Adrenal gland (tissue), 12 donors: ENCODE measurements around the gene PHACTR3. TPM values are rescaled to one million over a fixed set of nuclear protein-coding genes. Genes with fewer than 3 reads are reported as not detected.
A peak's percentile ranks its signal among the peaks of the same experiment; 100 is the strongest.

ENCODE experiments used
- DNase-seq, 7 donors: peaks; one replicate each; pipeline ENCODE4 v3.0.0-alpha.2; 2019 to 2020
- H3K27ac ChIP-seq, 5 donors: fragments of 200-600 bp; sonication (generic) in 4 of 5; 1 replicate in 3 of 5; 2 replicates in 2 of 5; pipeline versions ENCODE4 v1.5.1 to v1.8.0; 2016 to 2020; ENCODE audit warnings: mild to moderate bottlenecking in 1 of 5
- H3K27me3 ChIP-seq: fragments of 200-600 bp; 2 replicates; pipeline ENCODE4 v1.8.0; 2021
- H3K36me3 ChIP-seq, 2 donors: fragments of 200-600 bp; replicated peaks in 1 of 2; 1 replicate in 1 of 2; 2 replicates in 1 of 2; pipeline versions ENCODE4 v1.5.1 to v1.8.0; 2018 to 2022
- H3K4me1 ChIP-seq, 2 donors: fragments of 200-600 bp; replicated peaks in 1 of 2; 1 replicate in 1 of 2; 2 replicates in 1 of 2; pipeline versions ENCODE4 v1.5.1 to v1.8.0; 2018 to 2021
- H3K4me3 ChIP-seq, 4 donors: fragments of 200-600 bp; sonication (generic) in 3 of 4; one replicate each; pipeline ENCODE4 v1.5.1; 2016 to 2018
- H3K9me3 ChIP-seq, 3 donors: fragments of 200-600 bp; sonication (generic) in 1 of 3; replicated peaks in 1 of 3; 1 replicate in 2 of 3; 2 replicates in 1 of 3; pipeline versions ENCODE4 v1.5.1 to v1.8.0; 2016 to 2021
- CTCF ChIP-seq, 6 experiments: fragments of 450-650 bp in 4 of 6; fragments of 200-600 bp in 2 of 6; sonication (generic) in 1 of 6; IDR thresholded peaks; 1 replicate in 5 of 6; 2 replicates in 1 of 6; pipeline versions ENCODE4 v1.5.1 to v1.8.0; 2016 to 2021; ENCODE audit warnings: antibody characterized with exemption in 6 of 6, mild to moderate bottlenecking in 2 of 6, moderate library complexity in 1 of 6
- POLR2A ChIP-seq, 2 donors: fragments of 450-650 bp; IDR thresholded peaks; one replicate each; pipeline ENCODE4 v1.6.1; 2017; ENCODE audit warnings: antibody characterized with exemption in 2 of 2, mild to moderate bottlenecking in 2 of 2, moderate library complexity in 1 of 2
- WGBS, 4 donors: extraction: QIAGEN DNeasy Blood & Tissue Kit in 2 of 4; methylation state at CpG; one replicate each; pipeline versions ENCODE4 v1.1.5 to v1.1.7; 2013 to 2017; 5-methylcytosine and 5-hydroxymethylcytosine counted together
- intact Hi-C, 2 donors: fragments of 100-400 bp; cut with DNase I; formaldehyde crosslinking; loops; one replicate each; pipeline versions ENCODE4 v1.14.1 to v1.15.0; 2022 to 2023
- polyA plus RNA-seq, 3 donors: library from polyadenylated mRNA; stranded (reverse); fragments of 200-250 nt in 2 of 3; fragments of 350-450 nt in 1 of 3; fragmentation: Illumina TruSeq in 1 of 3; extraction: RNeasy Lipid Tissue Mini Kit (QIAGEN cat#74804) in 1 of 3; gene quantifications; one replicate each; pipeline ENCODE4 v1.2.3, GENCODE V29; 2013 to 2014
- total RNA-seq, 9 donors: library from RNA; depleted of rRNA in 4 of 9; stranded (reverse); fragments of >200 nt in 4 of 9; fragments of 120-200 nt in 1 of 9; fragmentation: NEBNext Ultra II Directional in 1 of 9; extraction: Animal tissue kit (Norgen Biotek cat#: 25700) in 1 of 9; gene quantifications; one replicate each; pipeline versions ENCODE4 v1.1.0 to v1.2.4, GENCODE V29; 2013 to 2023
- donor health status: healthy with polysubstance abuse.
- donor health status: Bipolar disorder and iron deficiency.
- donor health status: DM: yes; HTN: yes; CAD: no.
- donor health status: DM: no; HTN: no; CAD: no.
- donor health status: DM: no; HTN: no; CAD: no.
- donor health status: DM: yes; HTN: yes; CAD: no.

PHACTR3 gene
- total and polyA plus RNA-seq, 12 donors: 0.17 to 4.5 (median 0.81) TPM

GRCh38 chr20:59632541-59633113 is 28.3 kb downstream of the PHACTR3 start:
- H3K27ac ChIP-seq: no peak overlapping the region
- peak in 1 of 7 donors; percentile 11 for DNase-seq
- TF ChIP-seq CTCF (IDR thresholded peaks at IDR 0.05) (no peak), POLR2A (IDR thresholded peaks at IDR 0.05) (no peak)
- H3K4me1 ChIP-seq: no peaks in the 10 kb centered on the region
- WGBS, 4 donors: 79 to 88% (median 85%) methylated on average over 8 of the region's 8 CpGs
- no peak overlapping the region for H3K4me3 ChIP-seq
- no peaks in the 10 kb centered on the region for H3K9me3 ChIP-seq
- no peaks in the 10 kb centered on the region for H3K27me3 ChIP-seq
- no peaks in the 10 kb centered on the region for H3K36me3 ChIP-seq
- intact Hi-C loops: no loop called here

DNA sequence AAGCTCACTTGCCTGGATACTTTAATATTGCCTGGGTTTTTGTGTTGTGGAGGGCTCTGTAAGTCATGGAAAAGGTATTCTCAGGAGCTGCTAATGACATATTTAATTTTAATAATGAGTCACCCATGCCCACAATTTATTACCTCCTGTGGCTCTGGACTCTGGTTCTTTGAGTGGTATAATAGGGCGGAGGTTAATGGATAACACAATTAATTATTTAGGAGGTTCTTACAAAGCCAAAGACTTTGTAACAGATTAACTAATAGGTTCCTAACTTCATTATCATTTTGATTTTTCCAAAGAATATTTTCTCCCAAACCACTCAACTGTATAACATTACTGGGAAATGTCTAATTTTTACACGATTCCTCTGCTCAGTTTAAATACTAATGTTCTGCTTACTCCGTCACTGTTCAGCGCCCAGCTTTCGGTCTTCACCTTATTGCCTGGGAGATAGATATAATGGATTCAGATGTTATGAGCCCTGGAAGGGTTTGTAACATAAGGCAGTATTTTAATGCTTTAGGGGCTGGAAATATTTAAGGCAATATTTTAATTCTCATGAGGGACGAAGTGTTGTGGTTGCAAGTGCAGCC is 29.4 kb downstream of the PHACTR3 start:
- no peak for TF ChIP-seq CTCF (IDR thresholded peaks at IDR 0.05)
- no peak for TF ChIP-seq POLR2A (IDR thresholded peaks at IDR 0.05)
- Histone ChIP-seq H3K27ac (no peak overlapping the region), H3K4me3 (no peak overlapping the region), H3K27me3 (no peaks in the 10 kb centered on the region), H3K9me3 (no peaks in the 10 kb centered on the region), H3K4me1 (no peaks in the 10 kb centered on the region), H3K36me3 (no peaks in the 10 kb centered on the region)
- intact Hi-C loops: no loop called here
- no peak for DNase-seq
- WGBS, 4 donors: 81 to 90% (median 86%) methylated on average over 6 of the region's 6 CpGs

DNA sequence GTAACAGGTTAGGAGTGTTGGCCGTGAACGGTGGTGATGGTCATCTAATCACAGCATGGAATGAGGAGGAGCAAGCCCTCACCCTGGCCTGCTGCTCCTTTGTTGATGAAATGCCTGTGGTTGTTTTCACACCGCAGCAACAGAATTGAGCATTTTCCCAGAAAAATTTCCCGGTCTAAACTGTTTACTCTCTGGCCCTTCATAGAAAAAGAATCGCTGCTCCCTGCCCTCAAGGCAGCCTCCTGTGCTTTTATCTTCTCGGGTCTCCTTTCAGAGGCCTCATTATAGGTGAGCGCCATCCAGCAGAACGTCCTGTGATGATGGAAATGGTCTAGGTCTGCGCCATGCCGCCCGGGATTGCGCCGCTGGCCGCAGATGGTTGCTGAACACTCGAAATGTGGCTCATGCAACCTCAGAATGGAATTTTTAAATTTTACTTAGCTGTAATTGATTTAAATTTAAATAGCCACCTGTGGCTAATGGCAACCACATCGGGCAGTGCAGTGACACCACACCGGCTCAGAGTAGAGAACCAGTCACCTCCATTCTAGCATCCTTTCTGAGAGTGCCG is 30.2 kb downstream of the PHACTR3 start:
- peak in 1 of 7 donors; percentile 9 for DNase-seq
- intact Hi-C loops: no loop called here
- no peaks in the 10 kb centered on the region for H3K9me3 ChIP-seq
- H3K4me3 ChIP-seq: no peak overlapping the region
- no peaks in the 10 kb centered on the region for H3K36me3 ChIP-seq
- H3K4me1 ChIP-seq: no peaks in the 10 kb centered on the region
- no peak for TF ChIP-seq POLR2A (IDR thresholded peaks at IDR 0.05)
- TF ChIP-seq CTCF (IDR thresholded peaks at IDR 0.05): no peak
- 79 to 84% (median 79%) methylated on average over 18 of the region's 18 CpGs for WGBS, 4 donors
- H3K27me3 ChIP-seq: no peaks in the 10 kb centered on the region
- no peak overlapping the region for H3K27ac ChIP-seq

DNA sequence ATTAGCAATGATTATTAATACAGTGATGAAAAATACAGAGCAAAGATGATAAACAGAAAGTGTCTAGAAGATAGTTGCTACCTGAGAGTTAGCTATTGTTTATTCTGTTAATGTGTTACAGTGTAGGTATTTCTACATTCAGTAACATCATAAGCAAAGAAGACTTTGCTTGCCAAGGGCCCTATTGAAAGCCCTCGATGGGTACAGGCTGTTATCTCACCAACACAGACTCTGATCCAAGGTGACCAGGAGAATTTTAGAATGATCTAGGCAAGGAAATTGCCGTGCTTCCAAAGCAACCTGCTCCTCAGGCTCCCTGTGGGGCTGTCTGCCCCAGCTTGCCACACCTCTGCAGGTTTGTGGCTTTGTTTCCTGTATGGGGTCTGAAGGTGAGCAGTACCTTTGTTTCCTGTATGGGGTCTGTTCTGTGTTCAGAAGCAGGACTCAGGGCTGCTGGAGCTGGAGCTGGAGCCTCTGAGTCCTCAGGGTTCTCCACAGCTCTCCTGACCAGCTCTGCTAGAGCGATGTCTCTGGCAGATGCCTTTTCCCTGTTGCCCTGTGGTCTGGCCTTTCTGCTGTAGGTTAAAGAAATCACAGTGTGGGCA is 32.5 kb downstream of the PHACTR3 start:
- Histone ChIP-seq H3K4me3 (no peak overlapping the region), H3K27me3 (no peaks in the 10 kb centered on the region), H3K27ac (no peak overlapping the region), H3K36me3 (no peaks in the 10 kb centered on the region), H3K4me1 (no peaks in the 10 kb centered on the region), H3K9me3 (no peaks in the 10 kb centered on the region)
- intact Hi-C loops: no loop called here
- peak in 1 of 7 donors; percentile 27 for DNase-seq
- no peak for TF ChIP-seq POLR2A (IDR thresholded peaks at IDR 0.05)
- no peak for TF ChIP-seq CTCF (IDR thresholded peaks at IDR 0.05)
- 81 to 87% (median 86%) methylated on average over 3 of the region's 3 CpGs for WGBS, 4 donors
